OCI-LY7 (cell line): ENCODE measurements around the gene LARGE1. TPM values are rescaled to one million over a fixed set of nuclear protein-coding genes. Genes with fewer than 3 reads are reported as not detected.

Experiments
- BruUV-seq: library from RNA; stranded (reverse); fragments of 400-500 nt; replicated peaks from 2 replicates; lab custom pipeline; 2021; lab: Mats Ljungman, UMichigan
- CTCF ChIA-PET: fragments of 300-600 bp; sonication (Branson Sonifier 250); formaldehyde crosslinking; loops from one replicate; lab custom pipeline; 2022; ENCODE audit warnings: antibody characterized with exemption; ENCODE audit not compliant: unreplicated experiment; lab: Charles Lee
- POLR2A ChIA-PET: fragments of 300-600 bp; sonication (Branson Sonifier 250); formaldehyde crosslinking; loops from one replicate; lab custom pipeline; 2022; ENCODE audit warnings: antibody characterized with exemption; lab: Charles Lee
- DNase-seq: peaks from one replicate; pipeline ENCODE4 v3.0.0-alpha.2; 2015; ENCODE audit warnings: low spot score
- H2AFZ ChIP-seq: fragments of 200-600 bp; sonication (generic), shearing (Covaris generic); 2 replicates; pipeline ENCODE4 v1.6.1; 2014; ENCODE audit warnings: mild to moderate bottlenecking, antibody characterized with exemption, low read length, moderate library complexity
- H3K27ac ChIP-seq: fragments of 200-600 bp; sonication (generic); 2 replicates; pipeline ENCODE4 v1.5.1; 2014; ENCODE audit warnings: mixed run types, low read depth, mild to moderate bottlenecking, moderate library complexity, low read length, inconsistent platforms; ENCODE audit not compliant: poor library complexity, severe bottlenecking
- H3K36me3 ChIP-seq: fragments of 200-600 bp; sonication (generic); 2 replicates; pipeline ENCODE4 v1.6.1; 2014; ENCODE audit warnings: mild to moderate bottlenecking, antibody characterized with exemption, low read length, moderate library complexity, mixed read lengths; ENCODE audit not compliant: insufficient read depth
- H3K4me1 ChIP-seq: fragments of 200-600 bp; sonication (generic); 2 replicates; pipeline ENCODE4 v1.5.1; 2014; ENCODE audit warnings: mild to moderate bottlenecking, low read length; ENCODE audit not compliant: insufficient read depth, poor library complexity, severe bottlenecking
- H3K4me2 ChIP-seq: fragments of 200-600 bp; sonication (generic); 2 replicates; pipeline ENCODE4 v1.6.1; 2014; ENCODE audit warnings: mild to moderate bottlenecking, low read length
- H3K4me3 ChIP-seq: fragments of 200-600 bp; sonication (generic); 2 replicates; pipeline ENCODE4 v1.5.1; 2014; ENCODE audit warnings: mild to moderate bottlenecking, low read depth, low read length; ENCODE audit not compliant: poor library complexity, severe bottlenecking
- H3K79me2 ChIP-seq: fragments of 200-600 bp; sonication (generic); 2 replicates; pipeline ENCODE4 v1.6.1; 2016; ENCODE audit warnings: low read depth, mild to moderate bottlenecking, low read length, moderate library complexity, mixed read lengths; ENCODE audit not compliant: insufficient read depth
- H3K9me2 ChIP-seq: fragments of 200-600 bp; sonication (generic); 2 replicates; pipeline ENCODE4 v1.6.1; 2016; ENCODE audit warnings: mild to moderate bottlenecking, low read length, mixed read lengths; ENCODE audit not compliant: insufficient read depth
- H3K9me3 ChIP-seq: fragments of 200-600 bp; sonication (generic); 2 replicates; pipeline ENCODE4 v1.6.1; 2014; ENCODE audit warnings: mild to moderate bottlenecking, mixed run types, low read length, mixed read lengths
- H4K20me1 ChIP-seq: fragments of 200-600 bp; sonication (generic); 2 replicates; pipeline ENCODE4 v1.6.1; 2014; ENCODE audit warnings: mild to moderate bottlenecking, antibody characterized with exemption, low read length, moderate library complexity, mixed read lengths; ENCODE audit not compliant: insufficient read depth
- EZH2phosphoT487 ChIP-seq: fragments of 200-600 bp; sonication (generic); IDR thresholded peaks from 2 replicates; pipeline ENCODE4 v1.6.1; 2018; ENCODE audit warnings: low read depth, borderline replicate concordance, mild to moderate bottlenecking, mixed run types, antibody characterized with exemption, low read length, moderate library complexity, mixed read lengths
- intact Hi-C: fragments of 100-400 bp; cut with micrococcal nuclease; formaldehyde crosslinking; loops from one replicate; pipeline ENCODE4 v1.10.0; 2022; ENCODE audit not compliant: unreplicated experiment
- total RNA-seq, 2 experiments: library from RNA; depleted of rRNA in 1 of 2; stranded (reverse); fragments of >200 nt in 1 of 2; shearing (Covaris generic) in 1 of 2; gene quantifications; 2 replicates each; pipeline ENCODE4 v1.2.3, GENCODE V29; 2014 to 2022
- TF ChIP-seq, protein P1 (sequence below): fragments of 200-600 bp; sonication (generic); conservative IDR thresholded peaks from 2 replicates; pipeline ENCODE4 v1.5.1; 2014; ENCODE audit warnings: mild to moderate bottlenecking, antibody characterized with exemption, low read length, moderate library complexity, mixed read lengths

The LARGE1 gene
- total RNA-seq, 2 experiments from 2014 or later: 31.5 to 31.9 TPM

DNA sequence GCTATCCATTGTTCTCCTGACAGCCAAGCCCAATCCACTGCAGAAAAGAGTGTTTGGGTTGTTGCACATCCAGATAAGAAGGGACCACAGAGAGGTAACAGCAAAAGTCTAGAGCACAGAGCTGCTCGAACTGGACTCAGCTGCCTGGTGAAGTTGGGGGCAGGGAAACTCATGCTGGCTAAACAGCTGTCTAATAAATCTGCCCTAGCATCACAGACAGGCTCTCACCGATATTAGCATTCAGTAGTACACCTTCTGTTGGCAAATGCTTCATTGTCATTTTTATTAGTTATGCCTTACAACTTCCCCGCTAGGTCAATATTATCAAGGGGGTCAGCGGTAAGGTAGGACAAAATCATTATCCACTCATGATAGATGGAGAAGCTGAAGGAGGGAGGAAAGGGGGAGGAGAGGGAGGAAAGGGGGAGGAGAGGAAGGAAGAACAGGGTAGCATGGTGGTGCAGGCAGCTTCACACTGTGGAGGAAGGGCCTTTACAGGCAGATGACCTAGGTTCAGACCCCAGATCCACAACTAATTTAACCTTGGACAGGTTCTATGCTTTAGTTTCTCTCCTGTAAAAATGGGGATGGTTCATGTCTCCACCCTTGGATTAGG, 102.7 kb downstream of the LARGE1 start:
- peaks cover 5% of the 10 kb centered on the region for H3K4me1 ChIP-seq
- no peaks in the 10 kb centered on the region for H3K9me3 ChIP-seq
- ChIA-PET POLR2A (no interaction called here), CTCF (no interaction called here)
- no peak overlapping the region for H3K4me2 ChIP-seq
- no peaks in the 10 kb centered on the region for H3K9me2 ChIP-seq
- intact Hi-C loops: no loop called here
- no peak overlapping the region for H2AFZ ChIP-seq
- H3K36me3 ChIP-seq: no peaks in the 10 kb centered on the region
- BruUV-seq: no TSS peak
- H4K20me1 ChIP-seq: no peaks in the 10 kb centered on the region
- no peak overlapping the region for H3K4me3 ChIP-seq
- H3K27ac ChIP-seq: no peak overlapping the region
- H3K79me2 ChIP-seq: no peaks in the 10 kb centered on the region
- TF ChIP-seq, protein P1, sequence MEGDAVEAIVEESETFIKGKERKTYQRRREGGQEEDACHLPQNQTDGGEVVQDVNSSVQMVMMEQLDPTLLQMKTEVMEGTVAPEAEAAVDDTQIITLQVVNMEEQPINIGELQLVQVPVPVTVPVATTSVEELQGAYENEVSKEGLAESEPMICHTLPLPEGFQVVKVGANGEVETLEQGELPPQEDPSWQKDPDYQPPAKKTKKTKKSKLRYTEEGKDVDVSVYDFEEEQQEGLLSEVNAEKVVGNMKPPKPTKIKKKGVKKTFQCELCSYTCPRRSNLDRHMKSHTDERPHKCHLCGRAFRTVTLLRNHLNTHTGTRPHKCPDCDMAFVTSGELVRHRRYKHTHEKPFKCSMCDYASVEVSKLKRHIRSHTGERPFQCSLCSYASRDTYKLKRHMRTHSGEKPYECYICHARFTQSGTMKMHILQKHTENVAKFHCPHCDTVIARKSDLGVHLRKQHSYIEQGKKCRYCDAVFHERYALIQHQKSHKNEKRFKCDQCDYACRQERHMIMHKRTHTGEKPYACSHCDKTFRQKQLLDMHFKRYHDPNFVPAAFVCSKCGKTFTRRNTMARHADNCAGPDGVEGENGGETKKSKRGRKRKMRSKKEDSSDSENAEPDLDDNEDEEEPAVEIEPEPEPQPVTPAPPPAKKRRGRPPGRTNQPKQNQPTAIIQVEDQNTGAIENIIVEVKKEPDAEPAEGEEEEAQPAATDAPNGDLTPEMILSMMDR: no peak
- TF ChIP-seq EZH2phosphoT487: no peak
- no peak for DNase-seq

DNA sequence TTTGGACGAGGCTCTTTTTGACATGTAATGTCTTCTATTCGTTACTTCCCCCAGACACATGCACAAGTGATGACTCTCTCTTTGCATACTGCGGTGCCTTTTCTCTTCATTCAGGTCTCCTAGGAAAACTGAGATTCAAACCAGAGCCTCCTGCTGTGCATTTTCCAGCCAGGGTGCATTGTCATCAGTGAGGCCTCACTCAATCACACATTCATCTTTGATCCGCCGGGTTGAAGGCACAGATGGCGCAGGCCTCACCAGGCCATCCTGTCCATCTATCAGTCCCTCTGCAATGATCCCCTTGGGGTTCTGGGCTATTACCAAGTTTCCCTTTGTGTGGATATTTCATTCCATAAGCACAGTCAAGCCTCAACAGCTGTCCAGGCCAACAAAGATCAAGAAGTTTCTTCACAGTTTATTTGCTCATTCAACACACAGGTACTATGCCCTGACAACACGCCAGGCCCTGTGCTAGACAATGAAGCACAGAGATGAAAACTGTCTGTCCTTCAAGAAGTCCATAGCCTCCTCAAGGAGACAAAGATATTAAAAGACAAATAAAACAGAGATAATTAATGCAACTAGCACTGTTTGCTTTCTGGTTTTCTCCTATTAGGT, 107.8 kb downstream of the LARGE1 start:
- Histone ChIP-seq H3K9me2 (no peaks in the 10 kb centered on the region), H2AFZ (no peak overlapping the region), H3K9me3 (no peaks in the 10 kb centered on the region), H3K36me3 (no peaks in the 10 kb centered on the region), H3K4me2 (no peak overlapping the region), H3K4me1 (no peaks in the 10 kb centered on the region), H4K20me1 (no peaks in the 10 kb centered on the region), H3K79me2 (no peaks in the 10 kb centered on the region), H3K27ac (no peak overlapping the region), H3K4me3 (no peak overlapping the region)
- BruUV-seq: no TSS peak
- TF ChIP-seq EZH2phosphoT487: no peak
- TF ChIP-seq, protein P1: no peak
- no peak for DNase-seq
- intact Hi-C loops: no loop called here
- POLR2A ChIA-PET: interaction anchor here (0.9 kb wide), 1 partner anchor 10 kb away, joined by 5 read pairs; no protein-coding TSS in a partner anchor
- CTCF ChIA-PET: no interaction called here

DNA sequence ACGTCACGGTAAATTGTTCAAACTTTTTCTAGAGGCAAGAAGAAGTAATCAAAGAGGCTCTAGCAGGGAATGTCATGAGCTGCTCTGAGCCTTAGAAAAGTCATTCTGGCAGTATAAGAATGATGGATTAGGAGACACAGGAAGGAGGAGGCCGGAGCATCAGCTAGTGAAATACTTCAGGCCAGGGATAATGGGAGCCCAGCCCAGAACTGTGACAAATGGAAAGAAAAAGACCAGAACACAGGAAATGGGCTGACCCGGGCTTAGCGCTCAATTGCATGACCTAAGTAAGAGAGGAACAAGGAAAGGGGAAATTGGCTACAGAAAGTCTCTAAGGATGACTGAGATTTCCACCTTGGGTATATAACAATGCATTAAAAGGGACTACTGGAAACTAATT, 108.6 kb downstream of the LARGE1 start:
- Histone ChIP-seq H3K27ac (no peak overlapping the region), H3K36me3 (no peaks in the 10 kb centered on the region), H3K4me3 (no peak overlapping the region), H3K4me1 (no peaks in the 10 kb centered on the region), H2AFZ (no peak overlapping the region), H3K9me2 (no peaks in the 10 kb centered on the region), H4K20me1 (no peaks in the 10 kb centered on the region), H3K9me3 (no peaks in the 10 kb centered on the region), H3K79me2 (no peaks in the 10 kb centered on the region), H3K4me2 (no peak overlapping the region)
- POLR2A ChIA-PET: interaction anchor here (0.6 kb wide), 2 partner anchors 19 to 38 kb away, joined by 3 to 5 read pairs; no protein-coding TSS in a partner anchor
- TF ChIP-seq EZH2phosphoT487: no peak
- TF ChIP-seq, protein P1: no peak
- BruUV-seq: no TSS peak
- CTCF ChIA-PET: no interaction called here
- DNase-seq: no peak
- intact Hi-C loops: no loop called here
